HG03159 (cell line): ENCODE measurements around the gene RAD51C.
"Not testable (repeated sequence)": the region's sequence is repeated elsewhere in the genome, so short reads cannot be mapped to it uniquely, and the experiment has no call there.

ENCODE experiments used
- ATAC-seq: cut with Tn5 transposase; IDR thresholded peaks from one replicate; pipeline ENCODE4 v1.9.1; 2021; ENCODE audit warnings: mild to moderate bottlenecking, moderate library complexity; ENCODE audit not compliant: unreplicated experiment

The RAD51C gene

DNA sequence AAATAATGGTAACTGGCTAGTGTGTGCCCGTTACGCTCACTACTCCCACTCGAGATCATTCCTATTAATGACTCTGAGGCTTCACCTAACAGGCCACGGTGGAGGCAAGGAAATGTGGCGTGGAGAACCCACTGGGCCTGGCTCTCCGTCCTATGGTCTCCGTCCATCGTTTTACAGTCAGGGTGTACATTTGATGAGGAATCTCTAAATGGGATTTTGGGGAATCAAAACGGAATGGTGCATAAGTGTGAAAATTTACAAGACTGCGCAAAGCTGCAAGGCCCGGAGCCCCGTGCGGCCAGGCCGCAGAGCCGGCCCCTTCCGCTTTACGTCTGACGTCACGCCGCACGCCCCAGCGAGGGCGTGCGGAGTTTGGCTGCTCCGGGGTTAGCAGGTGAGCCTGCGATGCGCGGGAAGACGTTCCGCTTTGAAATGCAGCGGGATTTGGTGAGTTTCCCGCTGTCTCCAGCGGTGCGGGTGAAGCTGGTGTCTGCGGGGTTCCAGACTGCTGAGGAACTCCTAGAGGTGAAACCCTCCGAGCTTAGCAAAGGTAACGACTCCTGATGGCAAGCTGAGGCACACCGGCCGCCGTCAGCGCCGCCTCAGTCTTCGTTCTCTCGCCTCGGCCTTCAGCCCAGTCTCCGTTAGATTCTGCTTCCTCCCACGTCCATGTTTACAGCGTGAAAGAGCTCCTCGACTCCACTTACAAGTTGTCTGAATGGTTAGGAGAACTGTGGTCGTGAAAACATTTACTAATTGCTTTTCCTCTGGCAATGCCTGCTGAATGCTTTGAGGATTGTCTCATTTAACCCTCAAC lies at the start of gene RAD51C:
Gene RAD51C, plus strand, starts transcription at position 364 of the 817 bp plus-strand sequence. Its CDS starts 42 bp downstream, at position 406.
- peak; percentile 95 for ATAC-seq

DNA sequence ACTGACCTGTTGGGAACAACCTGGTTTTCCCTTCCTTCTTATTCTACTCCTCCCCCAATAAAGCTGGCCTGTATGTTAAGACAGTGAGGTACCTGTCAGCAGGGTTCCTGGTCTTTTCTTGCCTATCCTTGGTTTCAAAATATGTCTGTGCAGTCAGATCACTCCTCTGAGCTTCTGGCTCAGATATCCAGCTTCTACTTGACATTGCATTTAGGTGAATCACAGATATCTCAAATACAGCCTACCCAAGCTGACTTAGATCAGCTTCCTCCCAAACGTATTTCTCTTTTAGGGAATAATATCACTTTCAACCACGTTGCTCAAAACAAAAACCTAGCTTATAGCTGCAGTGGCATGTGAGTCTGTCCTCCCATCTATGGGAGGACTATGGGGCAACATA lies 49.3 kb upstream of the RAD51C start:
- no peak for ATAC-seq

DNA sequence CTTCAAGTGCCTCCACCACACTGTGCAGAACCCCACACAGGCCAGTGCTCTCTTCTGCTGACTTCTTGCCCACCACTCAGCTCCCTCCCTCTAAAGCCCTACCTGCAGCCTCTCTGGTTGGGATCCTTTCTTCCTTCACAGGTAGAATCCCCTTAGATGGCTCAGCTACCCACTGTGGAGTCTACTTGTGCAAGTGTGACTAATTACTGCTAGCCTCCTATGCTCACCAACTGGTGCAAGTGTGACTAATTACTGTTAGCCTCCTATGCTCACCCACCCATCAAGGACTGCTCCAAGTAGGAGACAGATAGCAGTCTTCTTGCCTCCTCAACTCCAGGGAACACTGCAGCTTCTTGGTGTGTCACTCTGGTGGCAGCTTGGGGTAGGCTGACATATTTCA lies 44.2 kb upstream of the RAD51C start:
- no peak for ATAC-seq

- ATAC-seq: peak; percentile 17
Measured at GRCh38 chr17:58657962-58658803, 34.2 kb upstream of the RAD51C start.

- peak; percentile 71 for ATAC-seq
Measured at GRCh38 chr17:58658804-58659713, 33.3 kb upstream of the RAD51C start.

GRCh38 chr17:58659714-58660084 lies 32.7 kb upstream of the RAD51C start:
- ATAC-seq: not testable (repeated sequence)

DNA sequence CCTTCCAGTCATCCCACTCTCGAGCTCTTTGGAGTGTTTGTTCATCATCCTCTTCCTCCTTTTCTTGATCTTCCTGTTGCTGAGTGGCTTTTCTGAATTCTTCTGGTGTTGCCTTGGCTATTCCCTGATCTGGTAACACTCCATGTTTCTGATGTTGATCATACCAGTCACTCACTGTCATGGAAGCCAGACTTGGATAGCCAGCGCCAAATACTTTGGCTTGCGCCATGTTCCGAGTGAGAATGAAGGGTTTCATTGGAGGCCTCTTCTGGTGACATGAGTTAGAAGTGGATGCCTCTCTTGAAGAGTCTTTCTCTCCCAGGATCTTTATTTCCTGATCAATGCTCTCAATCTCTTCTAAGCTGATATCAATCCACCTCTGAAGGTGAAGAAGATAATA lies 31.8 kb upstream of the RAD51C start:
- no peak for ATAC-seq

GRCh38 chr17:58661499-58661898 lies 30.9 kb upstream of the RAD51C start:
- ATAC-seq: no peak

GRCh38 chr17:58664302-58664701 lies 28.1 kb upstream of the RAD51C start:
- no peak for ATAC-seq

- no peak for ATAC-seq
Measured at GRCh38 chr17:58665946-58666857, 26.2 kb upstream of the RAD51C start.

GRCh38 chr17:58666858-58667267 lies 25.5 kb upstream of the RAD51C start:
- ATAC-seq: no peak

- no peak for ATAC-seq
Measured at GRCh38 chr17:58667934-58668597, 24.3 kb upstream of the RAD51C start.

DNA sequence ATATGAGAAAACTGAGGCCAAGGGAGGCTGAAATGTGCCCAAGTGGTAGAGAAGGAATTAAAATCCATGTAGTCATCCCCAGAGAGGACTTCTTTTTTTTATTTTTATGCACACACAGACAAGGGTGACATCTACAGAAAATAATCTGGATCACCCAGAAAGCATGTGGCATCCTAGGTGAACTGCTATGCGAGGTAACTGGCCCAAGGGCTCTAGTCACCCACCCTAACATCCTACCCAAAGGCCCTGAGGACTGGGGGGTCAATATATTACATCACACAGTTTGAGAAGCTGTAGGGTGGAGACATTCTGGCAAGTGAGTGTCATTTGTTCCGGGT lies 23.8 kb upstream of the RAD51C start:
- ATAC-seq: no peak

DNA sequence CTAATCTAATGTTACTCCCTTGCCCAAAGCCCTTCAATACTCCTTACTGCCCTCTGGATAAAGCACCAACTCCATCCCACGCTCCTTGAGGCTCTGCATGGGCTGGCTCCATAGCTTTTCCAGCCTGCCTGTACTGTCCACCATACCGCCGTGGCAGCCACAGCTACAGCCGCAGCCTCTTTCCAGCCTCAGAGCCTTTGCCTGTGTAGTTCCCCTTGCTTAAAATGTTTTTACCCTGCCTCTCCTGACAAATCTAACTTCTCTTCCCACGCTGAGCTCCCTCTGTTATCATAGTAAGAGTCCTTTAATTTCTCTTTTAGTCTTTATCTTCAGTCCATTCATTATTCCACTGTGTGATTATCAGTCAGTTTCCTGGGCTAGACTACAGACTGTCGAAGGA lies 22.5 kb upstream of the RAD51C start:
- no peak for ATAC-seq

- ATAC-seq: no peak
Measured at GRCh38 chr17:58671969-58672368, 20.4 kb upstream of the RAD51C start.

GRCh38 chr17:58677194-58677880 lies 15.1 kb upstream of the RAD51C start:
- no peak for ATAC-seq

DNA sequence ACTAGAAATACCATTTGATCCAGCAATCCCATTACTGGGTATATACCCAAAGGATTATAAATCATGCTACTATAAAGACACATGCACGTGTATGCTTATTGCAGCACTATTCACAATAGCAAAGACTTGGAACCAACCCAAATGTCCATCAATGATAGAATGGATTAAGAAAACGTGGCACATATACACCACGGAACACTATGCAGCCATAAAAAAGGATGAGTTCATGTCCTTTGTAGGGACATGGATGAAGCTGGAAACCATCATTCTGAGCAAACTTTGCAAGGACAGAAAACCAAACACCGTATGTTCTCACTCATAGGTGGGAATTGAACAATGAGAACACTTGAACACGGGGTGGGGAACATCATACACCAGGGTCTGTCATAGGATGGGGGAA lies 14.1 kb upstream of the RAD51C start:
- ATAC-seq: not testable (repeated sequence)

- ATAC-seq: no peak
Measured at GRCh38 chr17:58679263-58680037, 13.0 kb upstream of the RAD51C start.
